Fibroblast of skin of scalp (primary cell): ENCODE measurements around the gene FNDC3B.
A peak's percentile ranks its signal among the peaks of the same experiment; 100 is the strongest.

ENCODE experiments used
- DNase-seq: peaks from one replicate; pipeline ENCODE4 v3.0.0-alpha.2; 2013

The FNDC3B gene

DNA sequence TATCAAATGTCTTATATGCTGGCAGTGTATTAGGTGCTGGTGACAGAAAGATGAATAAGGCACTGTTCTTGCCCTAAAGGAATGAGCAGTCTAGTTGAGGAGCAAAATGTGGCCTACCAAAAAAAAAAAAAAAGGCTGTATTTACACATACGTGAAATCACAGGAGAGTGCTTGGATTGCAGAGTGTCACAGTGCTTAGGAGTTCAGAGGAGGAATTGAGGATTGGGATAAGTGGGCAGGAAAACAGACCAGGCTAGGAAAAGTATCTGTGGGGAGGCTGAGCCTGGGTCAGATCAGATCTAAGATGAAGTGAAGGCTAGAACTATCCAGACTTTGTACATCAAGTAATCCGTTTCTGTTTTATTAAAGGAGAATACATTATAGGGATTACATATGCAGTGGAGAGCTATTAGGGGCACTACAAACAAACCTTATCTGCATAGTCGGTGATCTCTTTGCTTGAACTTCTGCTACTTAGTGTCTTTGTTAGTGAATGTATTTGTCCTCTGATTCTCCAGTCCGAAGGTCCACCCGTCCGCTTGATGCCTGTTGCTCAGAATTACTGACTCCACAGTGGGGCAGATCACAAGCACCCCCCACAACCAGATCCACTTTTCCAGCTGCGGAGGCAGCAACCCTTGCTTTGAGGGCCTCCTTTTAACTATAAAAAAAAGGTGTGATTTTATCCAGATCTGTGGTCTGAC, 80.0 kb downstream of the FNDC3B start:
- no peak for DNase-seq

DNA sequence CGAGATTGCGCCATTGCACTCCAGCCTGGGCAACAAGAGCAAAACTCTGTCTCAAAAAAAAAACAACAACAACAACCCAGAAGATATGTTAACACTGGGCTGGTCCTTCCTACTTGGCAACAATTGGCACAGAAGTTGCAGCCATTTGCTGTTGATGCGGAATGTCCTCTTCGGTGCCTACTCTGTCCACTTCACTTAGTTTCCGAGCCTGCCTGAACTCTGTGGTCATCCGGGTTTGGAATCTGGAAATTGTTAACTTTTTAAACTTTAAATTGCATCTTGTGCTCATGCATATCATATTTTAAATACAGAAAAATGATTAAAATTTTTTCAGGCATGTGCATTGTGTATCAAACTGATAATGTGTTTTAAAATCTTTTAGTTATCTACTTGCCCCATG, 81.5 kb downstream of the FNDC3B start:
- no peak for DNase-seq

DNA sequence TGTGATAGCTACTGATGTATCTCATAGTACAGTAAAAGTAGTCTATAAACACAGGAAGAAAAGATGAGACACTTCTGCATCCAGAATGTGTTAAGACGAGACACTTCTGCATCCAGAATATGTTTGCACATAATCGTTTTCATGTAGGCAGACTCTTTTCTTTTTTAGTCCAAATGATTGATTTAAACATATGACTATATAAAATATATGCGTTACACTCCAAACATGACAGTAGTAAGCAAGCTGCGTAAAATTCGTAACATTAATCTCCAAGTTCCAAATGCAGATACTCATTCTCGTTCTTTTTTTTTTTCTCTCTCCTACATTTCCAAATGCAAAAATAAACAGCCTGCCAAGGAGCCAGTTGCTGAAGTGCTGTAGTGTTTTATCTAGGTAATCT, 82.6 kb downstream of the FNDC3B start:
- no peak for DNase-seq

DNA sequence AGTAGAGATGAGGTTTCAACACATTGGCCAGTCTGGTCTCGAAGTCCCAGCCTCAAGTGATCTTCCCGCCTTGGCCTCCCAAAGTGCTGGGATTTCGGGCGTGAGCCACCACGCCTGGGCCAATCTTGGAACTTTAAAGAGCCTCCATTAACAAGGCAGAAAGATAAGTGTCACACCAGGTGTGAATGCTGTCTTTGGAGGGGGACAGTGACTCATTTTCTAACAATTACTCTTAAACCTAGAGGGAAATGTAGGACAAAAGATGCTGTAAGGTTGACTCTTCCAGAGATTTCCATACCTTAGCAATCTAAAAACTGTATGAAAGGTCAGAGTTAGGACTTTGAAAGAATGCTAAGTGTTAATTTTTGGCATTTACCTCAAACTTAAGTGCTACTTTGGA, 84.9 kb downstream of the FNDC3B start:
- no peak for DNase-seq

DNA sequence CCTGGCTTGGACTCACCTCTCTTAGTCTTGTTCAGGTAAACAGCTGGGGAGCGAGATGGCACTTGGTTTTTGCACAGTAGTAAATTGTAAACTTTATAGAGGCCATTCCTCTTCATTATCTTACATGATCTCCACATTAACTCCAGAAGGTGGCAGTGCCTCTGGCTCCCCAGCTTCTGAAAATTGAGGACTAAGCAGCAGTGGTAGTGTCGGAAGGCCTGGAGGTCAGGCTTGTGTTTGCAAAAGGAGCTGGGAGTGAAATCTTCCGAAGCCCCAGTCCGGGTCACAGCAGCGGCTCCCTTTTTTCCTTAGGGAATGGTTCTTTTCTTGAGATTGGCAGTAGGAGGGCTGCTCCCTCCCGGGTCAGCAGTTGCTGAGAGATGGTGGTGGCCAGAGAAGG, 85.7 kb downstream of the FNDC3B start:
- DNase-seq, result no peak

DNA sequence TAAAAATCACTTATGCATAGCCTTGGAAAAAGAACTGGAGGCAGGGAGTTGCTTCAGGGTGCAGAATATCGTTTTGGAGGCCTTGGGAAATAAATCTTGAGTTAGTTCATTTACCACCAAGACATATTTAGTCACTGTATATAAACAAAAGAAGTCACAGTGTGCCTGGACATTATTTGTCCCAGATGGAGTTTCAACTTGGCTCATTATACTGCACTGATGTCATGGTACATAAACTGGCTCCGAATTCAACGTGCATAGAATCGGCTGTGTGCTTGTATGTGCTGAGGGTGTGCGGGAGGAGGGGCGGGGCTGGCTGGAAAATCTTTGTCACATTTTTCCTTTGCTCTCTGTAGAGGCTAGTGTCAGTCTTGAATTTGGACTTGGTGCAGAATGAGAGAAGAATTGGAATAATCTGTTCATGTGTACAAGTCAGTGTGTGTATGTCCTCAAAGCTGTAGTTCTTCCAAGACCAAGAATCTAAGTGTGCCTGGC, 86.6 kb downstream of the FNDC3B start:
- peak; percentile 84 for DNase-seq

DNA sequence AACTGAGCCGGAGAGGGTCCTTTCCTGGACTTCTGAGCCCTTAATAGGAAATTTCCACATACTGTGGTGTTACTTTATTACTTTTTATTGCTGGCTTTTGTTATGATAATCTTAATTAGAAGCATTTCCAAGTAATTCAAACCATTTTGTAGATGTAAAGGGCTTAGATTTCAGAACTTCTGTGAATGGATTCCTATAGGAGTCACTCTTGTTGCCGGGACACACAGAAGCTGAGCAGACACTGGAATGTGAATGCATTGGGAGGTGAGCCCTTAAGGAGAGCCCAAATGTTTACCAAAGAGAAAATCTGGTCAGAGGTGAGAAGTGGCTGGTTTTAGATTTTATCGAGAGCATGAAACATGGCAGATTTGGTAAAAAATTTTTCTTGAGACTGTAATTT, 87.4 kb downstream of the FNDC3B start:
- peak; percentile 42 for DNase-seq

DNA sequence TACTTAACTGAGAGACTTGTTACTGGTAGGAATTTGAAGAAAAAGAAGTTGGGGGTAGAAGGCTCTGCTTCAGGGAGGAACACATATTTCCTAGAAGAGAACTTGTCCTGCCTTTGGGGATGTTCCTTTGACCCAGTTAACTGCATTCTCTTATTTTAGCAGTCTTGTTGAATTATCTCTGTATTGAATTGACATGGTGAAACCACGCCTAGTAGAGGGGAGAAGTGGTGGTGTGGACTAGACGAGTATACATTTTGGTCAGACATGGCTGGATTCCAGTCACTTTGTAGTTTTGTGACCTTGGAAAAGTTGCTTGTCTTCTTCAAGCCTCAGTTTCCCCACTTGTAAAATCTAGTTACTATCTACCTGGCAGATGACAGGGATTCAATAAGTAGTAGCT, 87.8 kb downstream of the FNDC3B start:
- no peak for DNase-seq

DNA sequence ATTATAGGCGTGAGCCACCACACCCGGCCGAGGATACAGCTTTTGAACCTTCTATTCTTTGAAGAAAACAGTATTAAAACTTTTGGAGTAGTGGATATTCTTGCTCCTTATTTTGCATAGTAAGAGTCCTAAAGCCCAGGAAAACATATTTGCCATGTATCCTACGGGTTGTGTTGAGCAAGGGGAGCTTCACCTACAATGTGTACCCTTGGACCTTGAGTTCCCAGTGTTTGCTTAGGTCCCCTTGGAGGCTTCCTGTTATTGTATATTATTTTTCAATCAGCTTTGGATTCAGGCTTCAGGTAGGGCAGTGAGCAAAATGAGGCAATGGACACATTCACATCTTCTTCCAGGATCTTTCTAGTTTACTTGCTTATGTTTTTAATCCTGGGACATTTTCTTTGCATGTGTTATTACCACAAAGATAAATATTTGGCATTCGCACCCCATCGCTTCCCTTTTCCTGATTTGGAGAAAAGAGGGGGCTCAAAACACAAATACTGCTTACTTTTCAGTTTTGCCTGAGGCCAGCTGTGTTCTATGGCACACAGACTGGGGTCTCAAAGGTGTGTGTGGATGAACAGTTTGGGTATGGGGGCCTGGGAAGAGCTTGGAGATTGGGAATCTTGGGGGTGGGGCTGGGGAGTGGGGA, 88.7 kb downstream of the FNDC3B start:
- DNase-seq, result no peak

DNA sequence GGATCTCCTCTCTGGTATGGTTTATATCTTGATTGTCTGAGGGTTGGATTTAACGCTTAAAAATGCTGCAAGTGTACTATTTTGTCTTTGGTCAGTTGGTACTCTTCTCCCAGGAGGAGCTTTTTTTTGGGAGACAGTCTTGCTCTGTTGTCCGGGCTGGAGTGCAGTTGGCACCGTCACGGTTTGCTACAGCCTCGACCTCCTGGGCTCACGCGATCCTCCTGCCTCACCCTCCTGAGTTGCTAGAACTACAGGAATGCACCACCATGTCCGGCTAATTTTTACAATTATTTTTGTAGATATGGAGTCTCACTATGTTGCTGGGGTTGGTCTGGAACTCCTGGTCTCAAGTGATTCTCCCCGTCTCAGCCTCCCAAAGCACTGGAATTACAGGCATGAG, 89.5 kb downstream of the FNDC3B start:
- DNase-seq, result no peak

DNA sequence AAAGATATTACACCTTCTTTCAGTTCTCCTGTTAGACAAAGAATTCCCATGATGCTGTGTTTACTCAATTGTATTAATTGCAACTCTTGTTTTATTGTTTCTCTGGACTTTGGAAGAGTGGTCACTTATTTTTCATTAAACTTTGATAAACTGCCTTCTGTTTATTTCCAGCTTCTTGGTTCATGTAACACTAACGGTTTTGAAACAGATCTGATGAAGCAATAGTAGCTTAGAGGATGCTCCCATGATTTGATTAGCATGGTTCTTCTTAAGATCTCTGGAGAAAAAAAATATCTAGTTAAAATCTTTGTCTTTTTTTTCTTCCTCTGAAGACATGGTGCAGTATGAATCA, 90.1 kb downstream of the FNDC3B start:
- no peak for DNase-seq

DNA sequence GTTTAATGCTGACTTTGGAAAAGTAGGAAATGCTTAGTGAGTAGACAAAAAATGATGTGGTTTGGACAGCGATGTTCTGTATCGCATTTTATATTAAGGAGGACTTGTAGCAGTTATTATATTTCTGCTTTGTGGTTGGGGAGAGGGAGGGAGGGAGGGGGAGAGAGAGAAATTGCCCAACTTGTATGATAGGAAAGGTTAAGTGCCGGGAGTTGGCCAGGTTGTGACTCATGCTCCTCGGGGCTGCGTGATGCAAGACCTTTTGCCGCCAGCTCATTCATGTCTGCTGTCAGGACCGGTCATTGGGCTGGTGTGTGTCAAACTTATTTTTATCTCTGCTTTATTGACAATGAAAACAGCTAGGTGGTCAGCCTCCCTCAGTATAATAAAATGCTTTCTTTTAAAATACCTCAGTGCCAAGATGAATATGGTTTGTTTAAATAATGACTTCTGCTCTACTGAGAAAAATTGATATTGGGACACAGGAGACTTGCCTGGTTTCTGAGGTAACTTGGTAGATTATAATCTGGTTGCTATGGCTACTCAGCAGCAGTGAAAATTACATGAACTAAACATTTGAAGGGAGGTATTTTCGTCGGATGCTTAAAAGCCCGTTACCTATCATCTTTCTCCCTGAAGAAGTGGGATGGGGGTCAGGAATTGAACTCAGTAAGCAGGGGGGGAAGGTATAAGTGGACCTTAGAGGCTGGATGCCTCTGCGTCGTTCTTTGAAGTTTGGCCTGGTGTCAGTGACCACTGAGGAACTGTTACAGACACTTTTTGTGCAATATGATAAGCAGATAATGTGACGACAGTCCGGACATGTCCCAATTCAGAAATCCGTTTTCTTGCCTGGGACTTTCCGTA, 90.7 kb downstream of the FNDC3B start:
- peak; percentile 97 for DNase-seq

DNA sequence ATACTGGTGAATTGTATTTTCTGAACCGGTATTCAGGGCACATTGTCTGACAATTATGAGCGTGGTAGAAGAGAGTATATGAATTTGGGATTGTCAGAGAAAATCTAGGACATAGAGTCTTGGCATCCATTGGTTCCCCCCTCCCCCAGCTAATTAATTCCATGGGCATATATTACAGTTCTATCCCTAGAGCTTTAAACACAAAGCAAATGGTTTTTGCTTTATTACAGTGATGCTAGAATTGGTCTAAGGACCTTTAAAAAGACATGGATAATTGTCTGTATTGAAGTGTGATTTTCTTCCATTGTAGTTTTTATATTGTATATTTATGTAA, 91.3 kb downstream of the FNDC3B start:
- no peak for DNase-seq

DNA sequence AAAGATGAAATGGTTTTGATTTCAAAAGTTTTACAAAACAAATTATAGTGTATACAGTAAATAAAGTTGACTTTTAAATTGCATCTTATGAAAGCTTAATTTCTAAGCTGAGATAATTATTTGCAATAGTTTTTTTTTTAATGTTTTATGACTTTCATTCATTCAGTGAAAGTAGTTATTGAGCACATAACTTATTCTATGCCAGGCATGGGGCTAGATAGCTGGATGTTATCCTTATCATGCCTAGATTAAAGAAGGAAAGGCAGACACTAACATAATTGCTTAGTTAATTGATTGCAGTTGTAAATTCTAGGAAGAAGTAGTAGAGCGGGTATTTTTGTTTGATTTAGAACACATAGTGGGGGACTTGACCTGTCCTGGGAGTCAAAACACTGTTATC, 92.4 kb downstream of the FNDC3B start:
- DNase-seq, result no peak

DNA sequence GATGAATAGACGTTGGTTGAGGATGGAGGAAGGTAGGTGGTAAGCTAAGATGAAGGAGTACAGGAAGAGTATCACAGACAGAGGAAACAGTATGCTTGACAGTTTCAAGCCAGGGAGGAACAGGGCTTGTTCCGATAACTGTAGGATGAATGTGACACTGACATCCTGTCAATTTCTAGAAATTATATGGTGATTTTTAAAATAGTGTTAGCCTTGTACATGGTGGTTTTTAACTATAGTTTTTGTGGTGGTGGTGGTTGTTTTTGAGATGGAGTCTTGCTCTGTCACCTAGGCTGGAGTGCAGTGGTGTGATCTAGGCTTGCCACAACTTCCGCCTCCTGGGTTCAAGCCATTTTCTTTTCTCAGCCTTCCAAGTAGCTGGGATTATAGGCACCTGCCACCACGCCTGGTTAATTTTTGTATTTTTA, 92.8 kb downstream of the FNDC3B start:
- DNase-seq, result no peak

DNA sequence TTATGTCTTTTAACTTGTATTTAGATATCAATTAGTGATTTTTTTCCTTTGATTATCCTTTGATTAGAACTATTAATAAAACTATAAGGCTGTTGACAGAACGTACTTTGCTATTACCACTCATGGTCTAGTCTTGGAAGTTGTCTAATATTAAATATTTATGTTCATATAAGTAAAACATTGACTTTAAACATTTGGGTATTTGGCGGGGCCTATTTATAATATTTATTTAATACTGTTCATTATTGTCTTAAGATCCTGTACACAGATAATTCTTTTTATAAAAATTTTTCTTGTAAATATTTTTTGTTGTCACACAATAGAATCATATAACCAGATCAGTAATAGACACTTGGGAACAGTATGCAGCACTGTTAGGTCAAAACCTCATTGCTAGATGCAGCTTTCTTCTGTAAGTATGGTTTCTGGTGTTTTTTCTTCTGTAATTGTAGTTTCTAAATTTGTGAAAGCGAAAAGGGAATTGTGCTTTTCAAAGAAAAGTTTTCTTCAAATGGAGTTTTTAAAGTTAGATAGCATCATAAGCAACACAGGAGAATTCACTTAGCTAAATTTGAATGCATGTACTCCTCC, 93.4 kb downstream of the FNDC3B start:
- no peak for DNase-seq

DNA sequence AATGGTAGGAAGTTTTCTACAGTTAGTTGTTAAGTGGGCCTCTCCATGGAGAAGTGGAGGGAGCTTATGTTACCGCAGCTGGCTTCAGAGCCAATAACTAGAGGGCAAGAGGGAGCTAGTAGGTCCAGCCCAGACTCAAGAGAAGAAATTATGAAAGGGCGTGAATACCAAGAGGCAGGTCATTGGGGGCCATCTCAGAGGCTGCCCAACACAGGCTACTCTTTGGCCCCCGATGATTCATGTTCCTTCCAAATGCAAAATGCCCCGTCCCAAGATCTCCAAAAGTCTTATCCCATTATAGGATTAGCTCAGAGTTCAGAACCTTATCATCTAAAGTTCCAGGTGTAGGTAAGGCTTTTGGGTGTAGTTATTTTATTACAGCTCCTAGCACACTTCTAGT, 94.5 kb downstream of the FNDC3B start:
- no peak for DNase-seq

DNA sequence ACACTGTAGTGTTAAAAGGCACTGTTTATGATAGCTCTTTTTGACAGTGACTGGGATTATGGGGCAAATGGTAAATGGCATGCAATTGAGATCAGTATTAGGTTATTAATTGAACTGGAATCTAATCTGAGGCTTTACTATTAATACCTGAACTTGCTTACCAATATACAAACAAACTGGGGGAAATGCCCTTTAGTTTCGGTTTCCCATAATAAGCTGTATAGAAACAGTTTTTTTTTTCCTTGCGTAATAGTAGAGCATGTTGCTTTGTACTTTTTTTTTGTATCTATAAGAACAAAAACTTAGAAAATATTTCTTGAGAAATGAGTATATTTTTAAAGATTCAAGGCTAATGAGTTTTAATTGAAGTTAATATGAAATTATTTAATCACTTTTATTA, 95.0 kb downstream of the FNDC3B start:
- no peak for DNase-seq

DNA sequence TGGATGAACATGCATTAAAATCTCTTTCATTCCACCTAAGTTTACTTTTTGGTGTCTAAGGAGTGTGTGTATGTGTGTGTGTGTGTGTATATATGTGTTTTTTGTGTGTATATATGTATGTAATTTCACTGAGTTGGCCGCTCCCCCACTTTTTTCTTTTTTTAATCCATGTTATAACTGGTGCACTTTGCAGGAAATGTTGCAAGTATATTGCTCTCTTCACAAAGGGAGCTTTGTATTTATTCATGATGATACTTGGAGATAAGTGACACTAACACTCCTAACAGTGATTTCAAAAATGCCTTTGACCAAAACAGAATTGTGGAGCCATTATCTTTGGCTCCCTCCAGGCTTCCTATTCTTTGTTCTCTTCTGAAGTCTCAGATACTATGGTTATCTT, 95.8 kb downstream of the FNDC3B start:
- no peak for DNase-seq

DNA sequence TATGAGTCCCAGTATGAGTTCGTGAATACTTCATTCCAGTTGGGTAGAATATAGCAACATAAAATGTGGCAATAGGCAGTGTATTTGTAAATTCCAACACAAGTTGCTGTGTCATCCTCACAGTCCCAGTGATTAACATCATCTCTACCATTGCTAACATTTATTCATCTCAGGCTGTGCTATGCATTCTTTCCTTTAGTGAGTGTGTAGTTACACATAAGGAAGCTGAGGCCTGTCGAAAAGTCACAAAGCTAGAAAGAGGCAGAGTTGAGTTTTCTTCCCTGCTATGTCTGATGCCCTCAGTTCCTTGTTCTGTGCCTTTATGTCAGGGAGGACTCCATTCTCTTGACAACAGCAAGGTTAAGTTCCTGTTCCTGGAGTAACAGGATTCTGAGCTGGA, 96.4 kb downstream of the FNDC3B start:
- DNase-seq, result peak; percentile 86

DNA sequence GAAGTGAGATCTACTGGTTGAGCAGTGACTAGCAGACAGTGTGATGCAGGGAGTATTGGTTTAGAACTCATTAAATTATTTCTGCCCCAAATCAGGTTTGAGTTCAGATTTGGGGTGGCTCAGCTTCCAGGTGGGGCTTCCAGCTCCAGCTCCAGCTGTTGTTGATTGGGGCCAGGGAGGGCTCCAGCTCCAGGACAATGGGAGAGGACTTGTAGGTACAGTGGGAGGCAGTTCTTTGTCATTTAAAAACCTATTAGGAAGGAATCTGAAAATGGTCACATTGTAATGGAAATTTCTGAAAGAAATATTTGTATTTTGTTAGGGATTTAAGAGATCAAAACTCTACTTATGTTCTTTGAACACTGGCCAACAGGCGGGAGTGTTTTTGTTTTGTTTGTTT, 97.0 kb downstream of the FNDC3B start:
- no peak for DNase-seq

DNA sequence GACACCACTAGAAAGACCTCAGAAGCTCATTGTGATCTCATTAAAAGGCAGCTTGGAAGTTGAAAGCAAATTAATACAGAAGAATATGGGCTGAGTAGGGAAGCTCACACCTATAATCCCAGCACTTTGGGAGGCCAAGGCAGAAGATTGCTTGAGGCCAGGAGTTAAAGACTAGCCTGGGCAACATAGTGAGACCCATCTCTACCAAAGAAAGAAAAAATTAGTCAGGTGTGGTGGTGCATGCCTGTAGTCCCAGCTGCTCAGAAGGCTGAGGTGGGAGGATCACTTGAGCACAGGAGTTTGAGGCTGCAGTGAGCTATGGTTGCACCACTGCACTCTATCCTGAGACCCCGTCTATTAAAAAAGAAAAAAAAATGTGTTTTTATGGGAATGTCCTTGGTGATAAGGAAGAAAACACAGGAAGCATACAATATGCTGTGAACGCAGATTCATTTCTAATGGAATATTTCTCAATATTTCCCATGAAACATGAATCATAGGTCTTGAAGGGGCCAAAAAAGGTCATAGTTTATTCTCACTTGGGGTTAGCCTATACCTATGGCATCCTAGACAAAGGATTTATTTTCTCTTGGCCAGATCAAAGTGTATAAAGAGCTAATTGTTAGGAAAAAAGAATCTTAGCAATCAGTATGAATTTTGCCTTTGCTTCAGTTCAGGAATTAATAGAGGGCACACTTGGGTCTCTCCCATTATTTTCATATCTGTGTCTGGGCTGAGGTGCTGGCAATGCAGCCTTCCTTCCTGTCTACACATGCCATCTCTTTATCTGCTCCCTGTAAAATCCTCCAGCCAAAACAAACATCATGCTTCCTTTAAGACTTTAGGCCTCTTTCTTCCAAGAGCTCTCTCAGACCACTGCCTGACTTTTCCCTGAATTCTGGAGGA, 98.2 kb downstream of the FNDC3B start:
- no peak for DNase-seq
